HG03521 (cell line): ENCODE data around the gene CAMKK2.
"Not testable (repeated sequence)": the region's sequence is repeated elsewhere in the genome, so short reads cannot be mapped to it uniquely, and the experiment has no call there.

ENCODE experiments used
- ATAC-seq: cut with Tn5 transposase; IDR thresholded peaks from one replicate; pipeline ENCODE4 v1.9.1; 2021; ENCODE audit warnings: mild to moderate bottlenecking, moderate library complexity; ENCODE audit not compliant: unreplicated experiment

Gene CAMKK2

DNA sequence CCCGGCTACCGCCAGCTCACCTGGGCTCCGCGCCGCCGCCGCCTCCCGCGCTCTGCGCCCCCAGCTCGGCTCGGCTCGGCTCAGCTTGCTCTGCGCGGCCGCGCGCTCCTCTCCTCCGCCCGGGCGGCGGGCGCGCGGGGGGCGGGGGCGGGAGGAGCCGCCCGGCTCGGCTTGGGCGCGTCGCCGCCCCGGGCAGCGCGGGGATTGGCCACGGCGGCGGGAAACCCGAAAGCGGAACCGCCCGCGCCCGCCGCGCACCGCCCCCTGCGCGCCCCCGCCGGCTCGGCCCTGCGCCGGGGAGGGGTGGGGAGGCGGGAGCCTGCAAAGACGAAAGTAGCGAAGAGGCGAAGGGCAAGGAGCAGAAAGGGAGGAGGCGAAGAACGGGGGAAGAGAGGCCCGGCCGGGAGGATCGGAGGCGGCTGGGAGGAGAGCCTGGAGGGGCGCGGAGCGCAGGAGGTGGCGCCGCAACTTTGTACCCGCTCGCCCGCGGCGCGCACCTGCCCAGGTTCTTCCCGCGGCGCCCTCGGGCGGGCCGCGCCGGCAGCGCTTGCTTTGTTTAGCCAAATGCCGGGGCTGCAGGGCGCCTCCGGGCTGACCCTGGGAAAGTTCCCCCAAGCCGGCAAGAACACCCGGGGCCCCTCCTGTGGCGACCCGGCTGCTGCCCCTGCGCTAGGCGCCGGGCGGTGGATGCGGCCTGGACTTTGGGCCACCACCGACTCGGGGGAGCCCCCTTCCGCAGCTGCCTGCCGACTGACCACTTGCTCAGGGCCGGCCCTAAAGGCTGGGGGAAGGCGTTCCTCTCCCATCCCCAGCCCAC is at the start of gene CAMKK2:
Gene CAMKK2 (minus strand): TSS at position 92 of the 817 bp plus-strand sequence. CDS start 22,183 bp downstream, outside the sequence.
- peak; percentile 72 for ATAC-seq

DNA sequence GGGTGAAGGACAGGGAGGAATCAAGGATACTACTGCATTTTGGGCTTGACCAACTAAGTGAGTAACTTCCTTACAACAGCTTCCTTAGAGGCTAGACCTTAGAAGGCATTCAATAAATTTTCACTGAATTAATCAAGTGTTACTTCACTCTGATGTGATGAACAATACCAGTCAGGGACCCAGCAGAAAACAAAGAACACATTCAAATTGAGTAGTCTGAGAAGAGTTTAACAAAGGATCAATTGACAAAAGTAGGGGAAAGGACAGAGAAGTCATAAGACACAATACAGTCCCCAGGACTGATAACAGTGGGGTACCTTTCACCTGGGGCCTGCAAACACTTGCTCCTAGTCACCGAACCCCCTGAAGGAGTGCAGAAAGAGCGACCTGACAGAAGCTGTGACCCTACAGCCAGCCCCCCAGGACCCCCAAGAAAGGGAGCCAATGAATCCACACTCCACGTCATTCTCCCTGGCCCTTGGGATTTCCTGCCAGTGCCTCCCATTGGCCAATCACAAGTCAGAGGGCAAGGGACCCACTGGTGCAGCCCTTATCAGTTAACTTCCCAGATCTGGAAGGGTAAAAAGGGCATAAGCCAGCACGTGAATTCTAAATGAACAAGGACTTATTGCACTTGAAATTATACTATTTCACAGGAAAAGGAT is 48.8 kb upstream of the CAMKK2 start:
- ATAC-seq = no peak

DNA sequence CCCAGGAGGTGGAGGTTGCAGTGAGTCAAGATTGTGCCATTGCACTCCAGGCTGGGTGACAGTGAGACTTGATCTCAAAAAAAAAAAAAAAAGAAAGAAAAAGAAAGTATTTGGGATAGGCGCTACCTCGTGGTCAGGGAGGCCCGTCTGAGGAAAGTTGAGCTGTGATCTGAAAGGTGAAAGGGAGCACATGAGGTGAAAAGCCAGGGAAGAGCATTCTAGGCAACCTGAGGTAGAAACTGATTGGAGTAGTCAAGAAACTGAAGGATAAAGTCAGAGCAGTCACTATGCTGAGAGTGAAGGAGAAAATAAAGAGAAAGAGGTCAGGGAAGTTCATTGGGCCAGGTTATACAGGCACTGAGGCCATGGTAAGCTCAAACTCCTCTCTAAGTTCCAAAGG is 48.0 kb upstream of the CAMKK2 start:
- ATAC-seq = no peak

DNA sequence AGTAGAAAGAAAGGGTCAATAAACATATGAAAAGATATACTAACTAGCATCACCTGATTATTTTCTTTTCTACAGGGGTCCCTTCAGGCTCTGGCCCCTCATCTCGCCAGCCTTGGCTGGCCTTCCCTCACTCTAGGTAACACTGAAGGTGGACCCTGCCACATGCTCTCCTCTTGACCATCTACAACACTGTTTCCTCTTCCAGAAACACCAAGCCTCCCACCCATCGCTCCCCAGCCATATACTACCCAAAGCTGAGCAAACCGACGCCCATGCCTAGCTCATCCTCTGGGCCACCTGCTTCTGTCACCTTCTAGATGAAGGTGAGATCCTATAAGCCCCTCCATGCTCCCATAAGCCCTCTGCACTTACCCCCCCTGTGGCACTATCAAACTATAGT is 40.9 kb upstream of the CAMKK2 start:
- ATAC-seq = no peak

DNA sequence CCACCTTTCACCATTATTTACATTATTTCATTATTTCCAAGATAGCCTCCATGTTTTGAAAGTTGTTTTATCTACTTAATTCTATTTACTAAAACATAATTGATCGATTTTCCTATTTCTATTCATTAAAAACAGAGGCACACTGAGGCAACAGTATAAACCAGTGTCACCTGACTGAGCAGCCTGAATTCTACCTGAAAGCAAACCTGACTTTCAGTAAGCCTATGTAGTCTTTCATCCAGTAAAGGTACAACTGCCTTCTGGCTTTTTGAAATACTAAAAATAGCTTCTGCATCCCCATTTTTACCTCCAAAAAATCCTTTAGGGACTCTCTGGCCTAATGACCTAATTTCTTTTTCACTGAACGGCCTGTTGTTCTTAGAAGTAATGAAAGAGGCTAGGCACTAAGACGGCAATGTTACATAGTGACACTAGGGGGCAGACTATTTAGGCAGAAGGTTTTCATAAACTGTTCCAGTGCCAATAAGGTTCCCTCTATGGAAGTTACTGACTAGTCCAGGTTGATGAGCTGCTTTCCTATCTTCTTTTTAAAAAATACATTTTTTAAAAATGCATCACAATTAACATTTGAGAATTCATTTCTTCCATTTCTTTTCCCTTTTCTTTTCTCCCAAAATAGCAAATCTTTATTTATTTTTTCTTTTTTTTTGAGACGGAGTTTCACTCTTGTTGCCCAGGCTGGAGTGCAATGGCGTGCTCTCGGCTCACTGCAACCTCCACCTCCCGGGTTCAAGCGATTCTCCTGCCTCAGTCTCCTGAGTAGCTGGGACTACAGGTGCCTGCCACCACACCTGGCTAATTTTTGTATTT is 38.2 kb upstream of the CAMKK2 start:
- ATAC-seq = no peak

DNA sequence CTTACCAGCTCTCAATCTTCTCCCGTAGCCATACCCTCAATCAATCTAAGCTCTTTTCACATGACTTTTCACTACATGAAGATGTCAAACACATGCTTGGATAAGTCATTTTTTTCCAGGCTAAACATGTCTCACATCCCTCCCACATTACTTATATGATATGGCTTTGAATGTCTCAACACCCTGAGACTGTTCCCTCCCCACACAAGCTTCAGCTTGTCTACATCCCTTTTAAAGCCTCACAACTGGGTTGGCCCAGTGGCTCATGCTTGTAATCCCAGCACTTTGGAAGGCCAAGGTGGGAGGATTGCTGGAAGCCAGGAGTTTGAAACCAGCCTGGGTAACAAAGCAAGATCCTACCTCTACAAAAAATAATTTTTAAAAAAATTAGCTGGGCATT is 37.2 kb upstream of the CAMKK2 start:
- no peak for ATAC-seq

DNA sequence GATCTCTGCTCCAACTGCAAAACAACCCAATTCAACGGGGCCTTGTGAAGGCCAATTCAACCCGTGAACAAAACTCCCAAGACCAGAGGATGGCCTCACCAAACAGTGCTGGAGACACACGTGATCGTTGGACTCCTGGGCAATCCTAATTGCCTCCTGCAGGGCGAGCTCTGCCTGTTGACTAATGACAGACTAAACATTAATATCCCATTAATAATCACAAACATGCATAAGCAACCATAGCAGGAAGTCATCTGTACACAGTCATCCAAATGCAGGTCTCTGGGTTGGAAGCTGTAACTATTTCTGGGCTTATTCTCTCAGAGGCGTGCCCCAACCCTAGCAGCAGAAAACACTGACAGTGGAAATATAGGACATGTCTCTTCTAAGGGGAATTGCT is 34.7 kb upstream of the CAMKK2 start:
- ATAC-seq = no peak

DNA sequence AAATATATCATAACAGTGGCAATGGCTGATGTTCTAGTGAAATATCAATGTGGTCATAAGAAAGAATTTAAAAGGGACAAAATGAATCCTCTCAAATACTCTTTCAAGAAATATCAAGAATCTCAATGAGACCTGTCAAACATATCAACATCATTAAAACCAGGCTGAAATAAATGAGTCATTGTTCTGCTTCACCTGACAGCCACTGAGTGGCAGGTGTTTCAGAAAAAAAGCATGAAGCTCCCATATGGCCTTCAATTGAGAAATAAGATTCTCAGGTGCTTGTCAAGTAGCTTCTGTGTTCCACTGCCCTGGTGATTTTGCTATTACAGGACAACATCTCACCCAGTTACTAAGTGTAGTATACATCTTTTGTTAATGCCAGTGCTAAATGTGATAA is 34.2 kb upstream of the CAMKK2 start:
- no peak for ATAC-seq

DNA sequence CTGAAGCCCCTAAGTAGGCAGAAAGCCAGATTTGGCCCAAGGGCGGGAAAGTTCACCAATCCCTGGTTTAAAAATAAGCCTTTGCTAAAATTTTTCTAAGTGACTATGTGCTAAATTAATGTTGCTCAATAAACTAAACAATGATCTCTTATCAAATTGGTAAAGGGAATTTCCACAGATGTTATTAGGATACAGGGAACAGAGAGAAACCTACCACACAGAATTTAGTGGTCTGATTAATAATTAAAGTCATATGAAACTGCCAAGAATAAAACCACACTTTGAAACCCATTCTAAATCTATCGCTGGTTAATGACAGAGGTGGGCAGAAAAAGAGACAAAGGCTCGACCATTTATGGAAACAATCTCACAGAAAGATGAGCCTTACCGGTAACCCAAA is 33.7 kb upstream of the CAMKK2 start:
- ATAC-seq = no peak

DNA sequence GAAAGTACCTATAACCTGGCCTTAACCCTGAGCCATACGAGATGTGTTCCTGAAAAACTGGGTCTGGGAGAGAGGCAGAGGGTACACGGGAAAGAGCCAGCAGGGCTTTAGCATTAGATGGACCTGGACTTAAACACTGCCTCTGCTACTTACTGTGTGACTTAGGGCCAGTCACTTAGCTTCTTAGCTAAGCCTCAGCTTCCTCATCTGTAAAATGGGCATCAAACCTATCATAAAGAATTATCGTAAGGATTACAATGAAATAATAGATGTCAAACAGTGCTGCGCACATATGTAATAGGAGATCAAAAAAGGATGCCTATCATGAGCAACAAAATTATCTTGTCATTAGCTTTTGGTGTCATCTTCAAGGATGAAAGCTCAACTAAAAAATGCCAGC is 32.1 kb upstream of the CAMKK2 start:
- no peak for ATAC-seq

DNA sequence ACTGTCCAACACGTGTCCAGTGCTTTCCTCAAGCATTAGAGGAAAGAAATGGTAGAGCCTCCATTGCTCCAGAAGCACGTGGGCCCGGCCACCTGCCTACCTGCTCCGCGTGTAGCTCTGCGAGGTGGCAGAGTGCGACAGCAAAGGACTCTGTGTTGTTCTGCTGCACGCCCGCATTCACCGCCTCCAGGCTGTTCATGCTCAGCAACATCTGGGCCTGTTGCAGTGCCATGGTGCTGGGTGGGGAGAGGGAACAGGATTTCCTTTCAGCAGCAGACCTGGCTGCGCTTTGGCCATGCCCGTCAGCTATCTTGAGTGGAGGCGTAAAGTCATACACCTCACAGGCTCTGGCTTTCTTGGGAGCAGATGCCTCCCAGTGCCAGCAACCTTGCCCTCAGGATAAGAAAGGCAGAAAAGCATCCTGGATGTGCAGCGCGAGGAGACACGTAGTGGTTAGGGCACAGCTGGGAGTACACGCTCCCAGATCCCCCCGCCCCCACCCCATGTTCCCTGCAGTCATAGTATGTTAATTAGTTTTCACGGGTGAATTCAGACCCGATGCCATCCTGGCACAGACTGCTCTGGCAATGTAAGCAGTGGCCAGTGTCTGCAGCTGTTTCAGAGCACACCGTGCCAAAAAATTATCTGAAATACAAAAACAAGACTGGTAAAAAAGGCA is 30.6 kb upstream of the CAMKK2 start:
- ATAC-seq = no peak

DNA sequence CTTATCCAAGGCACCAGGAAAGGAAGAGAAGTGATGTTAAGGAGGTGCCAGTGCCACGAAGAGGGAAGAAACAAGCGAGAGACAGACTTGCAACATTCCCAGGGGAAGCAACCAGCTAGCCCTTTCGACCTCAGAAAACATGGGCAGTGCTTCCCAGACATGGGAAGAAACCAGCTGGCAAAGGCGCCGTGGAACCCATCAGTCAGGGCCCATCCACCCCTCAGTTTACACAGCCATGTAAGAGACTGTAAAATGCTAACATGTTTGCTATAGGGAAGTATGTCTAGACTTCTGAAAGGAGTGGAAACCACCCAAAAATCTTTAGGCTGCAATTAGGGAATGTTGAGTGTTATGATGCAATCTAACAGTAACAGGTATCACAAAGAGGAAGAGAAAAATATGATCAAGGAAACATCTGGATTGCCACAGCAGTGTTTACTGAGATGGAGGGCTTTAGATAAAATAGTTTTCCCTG is 29.4 kb upstream of the CAMKK2 start:
- ATAC-seq = no peak

DNA sequence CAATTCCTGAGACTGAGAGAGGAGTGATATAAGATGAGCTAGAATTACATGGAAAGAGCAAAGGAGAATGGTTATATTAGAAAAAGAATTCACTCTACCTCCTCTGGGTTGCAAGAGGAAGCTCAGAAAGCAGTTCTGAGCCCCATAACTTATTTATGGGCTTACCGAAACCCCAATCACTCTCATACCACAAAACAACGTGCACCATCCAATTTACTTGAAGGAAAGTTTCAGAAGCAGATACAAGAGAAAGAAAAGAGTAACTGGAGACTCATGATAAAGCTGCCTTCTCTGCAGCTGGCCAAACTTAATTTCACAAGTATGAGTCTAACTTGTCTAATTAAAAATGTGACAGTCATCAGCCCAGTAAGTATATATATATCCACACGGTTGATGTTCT is 27.4 kb upstream of the CAMKK2 start:
- ATAC-seq = no peak

DNA sequence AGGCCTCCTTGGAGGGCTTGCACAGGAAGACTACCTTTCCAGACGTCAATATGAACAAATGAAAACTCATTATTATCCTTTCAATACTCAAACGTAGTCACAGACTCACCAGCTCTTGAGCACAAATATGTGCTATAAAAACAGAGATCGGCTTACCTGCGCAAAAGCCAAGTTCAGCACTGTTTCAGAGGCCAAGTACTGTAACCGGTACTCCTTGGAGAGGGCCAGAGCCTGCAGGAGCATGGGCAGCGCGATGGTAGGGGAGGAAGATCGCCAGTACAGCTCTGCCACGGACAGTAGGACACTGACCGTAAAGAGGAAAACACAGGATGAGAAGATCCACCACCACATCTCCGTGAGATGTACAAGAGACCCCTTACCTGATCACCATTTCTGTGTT is 21.6 kb upstream of the CAMKK2 start:
- ATAC-seq = no peak

DNA sequence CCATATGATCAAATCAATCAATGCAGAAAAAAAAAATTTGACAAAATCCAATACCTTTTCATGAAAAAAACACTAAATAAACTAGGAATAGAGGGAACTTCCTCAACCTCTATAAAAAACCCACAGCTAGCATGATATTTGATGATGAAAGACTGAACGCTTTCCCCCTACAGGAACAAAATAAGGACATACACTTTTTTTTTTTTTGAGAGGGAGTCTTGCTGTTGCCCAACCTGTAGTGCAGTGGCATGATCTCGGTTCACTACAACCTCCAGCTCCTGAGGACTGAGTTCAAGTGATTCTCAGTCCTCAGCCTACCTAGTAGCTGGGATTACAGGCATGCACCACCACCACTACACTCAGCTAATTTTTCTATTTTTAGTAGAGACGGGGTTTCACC is 17.9 kb upstream of the CAMKK2 start:
- no peak for ATAC-seq

DNA sequence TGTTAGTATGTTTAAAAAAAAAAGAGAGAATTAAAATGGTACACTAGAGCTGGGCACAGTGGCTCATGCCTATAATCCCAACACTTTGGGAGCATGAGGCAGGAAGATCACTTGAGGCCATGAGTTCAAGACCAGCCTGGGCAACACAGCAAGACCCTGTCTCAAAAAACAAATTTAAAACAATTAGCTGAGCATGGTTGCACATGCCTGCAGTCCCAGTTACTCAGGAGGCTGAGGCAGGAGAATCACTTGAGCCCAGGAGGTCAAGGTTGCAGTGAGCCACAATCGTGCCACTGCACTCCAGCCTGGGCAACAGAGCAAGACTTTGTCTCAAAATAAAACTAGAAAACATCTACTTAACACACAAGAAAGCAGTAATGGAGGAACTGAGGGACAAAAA is 13.7 kb upstream of the CAMKK2 start:
- ATAC-seq = not testable (repeated sequence)

DNA sequence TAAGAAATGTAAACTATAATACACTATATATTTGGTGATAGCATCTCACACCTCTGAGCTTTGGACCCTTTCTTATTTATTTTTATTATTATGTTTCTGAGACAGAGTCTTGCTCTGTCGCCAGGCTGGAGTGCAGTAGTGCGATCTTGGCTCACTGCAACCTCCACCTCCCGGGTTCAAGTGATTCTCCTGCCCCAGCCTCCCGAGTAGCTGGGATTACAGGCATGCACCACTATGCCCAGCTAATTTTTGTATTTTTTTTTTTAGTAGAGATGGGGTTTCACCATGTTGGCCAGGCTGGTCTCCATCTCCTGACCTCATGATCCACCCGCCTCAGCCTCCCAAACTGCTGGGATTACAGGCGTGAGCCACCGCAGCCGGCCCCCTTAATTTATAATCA is 10.9 kb upstream of the CAMKK2 start:
- not testable (repeated sequence) for ATAC-seq

DNA sequence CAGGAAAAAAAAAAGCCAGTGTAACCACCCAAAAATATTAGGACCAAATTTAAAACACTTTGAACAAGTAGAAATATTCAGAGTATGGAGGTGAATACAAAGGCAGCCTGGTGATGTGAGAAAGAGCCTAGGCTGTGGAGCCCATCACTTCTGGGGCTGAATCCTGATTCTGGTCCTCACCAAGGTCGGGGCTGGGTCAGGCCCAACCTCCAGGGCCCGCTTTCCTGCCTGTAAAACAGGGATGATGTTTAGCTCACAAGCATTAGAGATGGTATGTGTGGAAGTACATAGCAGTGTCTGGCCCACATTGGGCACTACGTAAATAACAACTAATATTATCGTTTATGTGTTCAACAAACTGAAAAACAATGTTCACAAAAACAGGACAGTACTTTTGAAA is 7.8 kb upstream of the CAMKK2 start:
- no peak for ATAC-seq

DNA sequence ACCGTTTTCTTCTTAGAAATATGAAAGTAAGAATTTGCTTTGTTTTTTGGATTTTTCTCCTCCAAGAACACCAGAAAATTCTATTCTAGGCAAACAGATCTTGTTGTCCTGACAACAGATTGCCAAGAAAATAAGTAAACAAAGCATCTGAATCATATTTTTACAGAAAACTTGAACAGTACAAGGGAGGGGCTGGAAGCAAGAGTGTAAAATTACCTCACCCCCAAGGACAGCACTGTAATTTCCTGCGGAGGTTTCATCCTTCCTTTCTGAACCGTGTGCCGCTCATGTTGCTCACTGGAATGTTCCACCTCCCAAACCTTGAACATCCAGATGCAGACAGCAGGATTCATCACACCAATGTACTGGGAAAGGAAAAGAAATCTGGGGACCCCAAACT is 5.4 kb upstream of the CAMKK2 start:
- no peak for ATAC-seq

DNA sequence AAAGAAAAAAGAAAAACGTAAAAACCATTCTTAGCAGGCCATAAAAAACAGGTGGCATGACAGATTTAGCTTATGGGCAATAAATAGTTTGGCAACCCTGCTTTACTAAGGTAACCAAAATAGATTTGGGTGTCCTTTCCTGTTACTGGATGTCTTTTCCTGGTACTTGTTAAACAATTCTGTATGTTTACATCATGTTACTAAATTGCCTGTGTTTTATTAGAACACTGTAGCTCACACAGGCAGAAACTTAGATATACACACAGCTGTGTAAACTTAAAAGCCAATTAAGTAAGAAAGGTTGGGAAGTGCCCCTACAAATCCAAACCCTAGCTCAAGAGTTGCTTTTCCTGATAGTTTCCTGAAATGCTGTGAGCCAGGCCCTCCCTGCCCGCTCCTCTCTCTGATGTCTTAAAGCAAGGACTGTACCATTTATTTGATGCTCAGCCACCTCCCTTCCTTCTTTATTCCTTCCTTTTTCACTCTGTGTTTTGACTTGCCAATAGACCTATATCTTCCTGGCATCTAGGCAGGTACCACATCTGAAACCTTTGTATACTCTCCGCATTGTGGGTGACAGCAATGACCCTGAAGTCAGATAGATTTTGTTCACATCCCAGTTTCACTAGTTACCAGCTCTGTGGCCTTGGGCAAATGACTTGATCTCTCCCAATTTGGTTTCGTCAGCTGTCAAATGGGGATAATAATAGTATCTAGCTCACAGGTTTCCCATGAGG is 3.7 kb upstream of the CAMKK2 start:
- no peak for ATAC-seq
